ENCODE measurements around the gene TYW1B.
"Not testable (repeated sequence)": the region's sequence is repeated elsewhere in the genome, so short reads cannot be mapped to it uniquely, and the experiment has no call there.

TYW1B gene

DNA sequence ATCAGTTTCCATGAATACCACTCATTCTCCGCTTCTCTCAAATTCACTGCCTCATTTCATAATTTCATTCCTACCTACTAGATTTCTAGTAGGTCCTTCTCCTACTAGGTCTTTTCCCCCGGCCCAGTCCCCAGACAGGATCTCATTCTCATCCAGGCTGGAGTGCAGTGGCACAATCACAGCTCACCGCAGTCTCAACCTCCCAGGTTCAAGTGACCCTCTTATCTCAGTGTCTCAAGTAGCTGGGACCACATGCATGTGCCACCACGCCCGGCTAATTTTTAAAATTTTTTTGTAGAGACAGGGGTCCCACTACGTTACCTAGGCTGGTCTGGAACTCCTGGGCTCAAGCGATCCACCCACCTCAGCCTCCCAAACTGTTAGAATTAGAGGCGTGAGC, 132.5 kb downstream of the TYW1B start:
- DNase-seq = not testable (repeated sequence)

DNA sequence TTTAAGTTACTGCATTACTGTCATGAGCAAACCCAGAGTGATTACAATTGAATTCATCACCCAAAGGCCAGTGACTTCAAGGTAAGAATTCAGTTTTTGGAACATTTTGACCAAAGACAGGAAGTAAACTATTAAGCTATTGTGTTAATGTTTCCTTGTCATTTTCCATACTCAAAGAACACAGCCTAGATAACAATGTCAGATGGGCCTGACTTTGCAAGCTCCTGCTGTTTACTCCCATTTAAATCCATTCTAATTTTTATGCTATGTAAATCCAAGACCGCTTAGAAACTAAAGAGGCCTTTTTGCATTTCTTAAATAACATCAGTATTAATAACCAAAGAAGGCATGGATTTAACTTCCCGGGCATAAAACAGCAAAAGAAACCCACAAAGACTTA, 136.6 kb downstream of the TYW1B start:
- not testable (repeated sequence) for DNase-seq

DNA sequence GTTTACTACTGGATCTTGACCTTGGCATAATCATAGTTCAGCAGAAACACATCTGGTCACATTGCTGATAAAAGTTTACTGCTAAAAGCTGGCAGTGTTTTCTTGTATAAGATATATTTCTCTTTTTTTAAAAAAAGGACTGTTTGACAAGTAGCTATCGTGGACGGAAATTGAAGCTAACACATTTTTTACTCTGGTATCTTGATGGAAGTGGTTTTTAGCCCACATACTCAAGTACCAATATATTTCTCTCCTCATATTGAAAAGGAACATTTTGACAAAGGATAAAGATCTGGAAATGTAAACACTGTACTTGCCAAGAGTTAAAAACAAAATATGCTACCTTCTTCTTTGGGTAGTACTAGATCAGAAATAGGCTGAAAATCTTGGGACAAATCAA, 137.8 kb downstream of the TYW1B start:
- DNase-seq = not testable (repeated sequence)

DNA sequence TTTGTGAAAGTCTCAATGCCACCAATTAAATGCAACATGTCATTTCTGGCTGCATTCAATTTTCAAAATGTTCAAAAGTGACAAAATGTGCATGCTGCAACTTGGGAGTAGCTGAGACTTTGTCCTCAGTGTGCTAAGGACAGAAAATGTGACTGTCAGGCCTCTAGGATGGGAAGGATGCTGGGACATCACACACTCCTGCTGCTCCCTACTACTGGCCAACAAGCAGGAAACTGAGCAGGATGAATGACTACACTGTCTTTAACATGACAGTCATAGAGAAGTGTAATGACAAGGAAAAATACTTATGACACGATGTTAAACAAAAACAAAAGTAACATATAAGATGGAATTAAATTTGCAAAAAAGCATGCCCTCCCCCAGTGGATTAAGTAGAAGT, 138.7 kb downstream of the TYW1B start:
- DNase-seq = not testable (repeated sequence)

DNA sequence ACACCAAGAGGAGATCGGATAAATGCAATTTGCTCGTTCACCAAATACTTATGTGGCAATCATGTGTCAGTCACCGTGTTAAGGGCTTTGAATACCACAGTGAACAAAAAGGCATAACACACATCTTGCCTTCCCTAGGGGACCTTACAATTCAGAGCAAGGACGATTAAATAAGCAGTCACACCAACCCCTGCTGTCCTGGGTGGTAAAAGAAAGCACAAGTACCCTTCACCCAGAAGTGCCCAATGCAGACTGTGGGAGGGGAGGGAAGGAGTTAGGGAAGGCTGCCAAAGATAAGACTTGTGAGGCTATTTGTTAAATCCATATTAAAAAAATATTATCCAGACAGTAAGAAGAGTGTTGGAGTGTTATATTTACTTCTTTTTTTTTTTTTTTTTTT, 146.8 kb downstream of the TYW1B start:
- not testable (repeated sequence) for DNase-seq

DNA sequence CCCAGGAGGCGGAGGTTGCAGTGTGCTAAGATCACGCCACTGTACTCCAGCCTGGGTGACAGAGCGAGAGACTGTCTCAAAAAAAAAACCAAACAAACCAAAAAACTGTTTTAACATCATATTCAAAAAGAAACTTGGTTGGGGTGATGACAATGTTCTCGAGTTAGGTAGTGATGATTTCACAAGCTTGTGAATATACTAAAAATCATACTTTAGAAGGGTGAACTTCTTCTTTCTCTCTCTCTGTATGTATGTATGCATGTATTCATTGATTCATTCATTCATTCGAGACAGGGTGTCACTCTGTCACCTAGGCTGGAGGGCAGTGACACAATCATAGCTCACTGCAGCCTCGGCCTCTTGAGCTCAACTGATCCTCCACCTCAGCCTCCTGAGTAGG, 151.1 kb downstream of the TYW1B start:
- not testable (repeated sequence) for DNase-seq

DNA sequence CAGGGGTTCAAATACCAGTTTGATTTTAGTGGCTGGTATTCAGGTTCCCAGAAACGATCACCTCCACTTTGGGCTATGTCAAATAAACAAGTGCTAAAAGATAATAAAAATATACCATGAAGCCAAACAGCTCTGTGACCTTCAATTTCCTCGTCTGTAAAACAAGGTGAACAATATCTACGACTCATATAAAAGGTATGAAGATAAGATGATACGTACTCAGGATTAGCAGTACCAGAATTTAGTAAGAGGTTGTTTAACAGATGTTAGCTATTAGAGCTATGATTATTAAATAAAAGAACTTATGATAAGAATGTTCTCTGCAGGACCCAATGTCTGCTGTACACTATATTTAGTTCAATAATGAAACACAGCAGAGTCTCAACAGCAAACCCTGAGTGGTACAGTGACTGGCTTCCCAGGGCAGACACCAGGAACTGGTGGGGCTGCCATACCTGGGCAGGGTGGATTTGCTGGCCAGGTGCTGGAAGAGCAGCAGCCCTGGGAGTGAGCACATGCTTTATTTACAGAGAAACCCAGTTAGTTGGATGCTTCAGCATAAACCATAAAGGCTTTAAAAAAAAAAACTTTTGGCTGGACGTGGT, 151.8 kb downstream of the TYW1B start:
- not testable (repeated sequence) for DNase-seq

DNA sequence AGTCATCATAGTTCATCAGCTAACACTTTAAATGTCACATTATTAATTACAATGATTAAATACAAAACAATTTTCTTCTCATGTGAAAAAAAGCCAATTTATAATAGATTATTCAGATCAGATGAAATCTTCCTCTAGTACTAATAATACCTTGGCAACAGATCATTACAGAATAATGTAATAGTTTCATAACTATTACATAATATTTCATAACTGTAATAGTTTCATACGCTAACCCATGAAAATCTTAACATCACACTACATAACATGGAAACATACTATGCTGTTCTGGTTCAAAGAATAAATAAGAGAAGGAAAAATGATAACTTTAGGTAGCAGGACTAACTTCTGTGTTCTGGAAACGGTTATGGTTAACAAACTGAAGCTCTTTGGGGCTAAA, 152.3 kb downstream of the TYW1B start:
- DNase-seq = not testable (repeated sequence)

DNA sequence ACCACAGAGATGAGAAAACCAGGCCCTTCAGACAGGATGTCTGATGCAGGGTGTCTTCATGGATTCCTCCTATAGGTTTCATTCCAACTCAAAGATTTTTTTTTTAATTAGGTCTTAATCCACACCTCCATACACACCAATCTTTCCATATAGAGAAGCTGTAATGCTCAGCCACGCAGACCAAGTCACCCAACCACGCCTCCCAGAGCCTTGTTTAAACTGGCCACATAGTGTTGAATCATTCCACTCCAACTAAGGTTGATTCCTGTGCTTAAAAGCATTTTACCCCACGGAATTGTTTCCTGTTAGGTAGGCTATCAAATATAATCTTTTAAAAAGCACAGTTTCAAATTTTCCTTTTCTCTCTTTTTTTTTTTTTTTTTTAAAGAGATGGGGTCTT, 153.6 kb downstream of the TYW1B start:
- DNase-seq = no peak

DNA sequence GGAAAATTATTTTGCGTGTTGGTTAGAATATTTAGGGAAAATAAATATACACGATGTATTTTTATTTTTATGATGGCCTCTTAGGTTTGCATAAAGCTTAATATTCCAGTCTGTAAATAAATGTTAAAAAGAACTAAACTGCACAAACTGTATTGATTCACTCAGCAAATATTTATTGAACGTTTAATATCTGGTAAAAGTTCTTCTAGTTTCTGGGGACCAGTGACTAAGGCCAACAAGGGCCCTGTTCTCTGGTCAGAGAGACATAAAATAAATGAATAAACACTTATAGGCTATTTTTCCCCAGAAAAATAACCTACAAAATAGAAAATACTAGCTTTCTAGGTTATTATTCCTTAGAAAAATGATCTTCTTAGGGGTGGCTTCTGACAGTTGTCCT, 157.2 kb downstream of the TYW1B start:
- not testable (repeated sequence) for DNase-seq

DNA sequence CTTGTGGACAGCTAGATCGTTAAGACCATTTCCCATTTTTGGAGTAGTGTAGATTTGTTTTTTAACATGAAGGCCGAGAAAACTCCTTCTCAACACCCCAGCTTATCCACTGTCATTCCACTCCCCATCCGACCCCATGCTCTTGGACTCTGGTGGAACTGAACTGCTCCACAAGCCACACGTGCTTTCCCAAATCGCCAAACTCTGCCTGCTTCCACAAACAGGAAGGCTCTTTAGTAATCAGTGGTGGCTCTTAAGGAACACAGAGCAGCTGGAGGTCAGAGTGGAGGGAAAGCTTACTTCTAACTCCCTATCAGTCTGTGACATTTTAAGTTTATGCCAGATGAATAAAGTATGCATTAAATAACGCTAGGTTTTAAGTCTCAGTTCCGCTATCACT, 159.6 kb downstream of the TYW1B start:
- DNase-seq = not testable (repeated sequence)

DNA sequence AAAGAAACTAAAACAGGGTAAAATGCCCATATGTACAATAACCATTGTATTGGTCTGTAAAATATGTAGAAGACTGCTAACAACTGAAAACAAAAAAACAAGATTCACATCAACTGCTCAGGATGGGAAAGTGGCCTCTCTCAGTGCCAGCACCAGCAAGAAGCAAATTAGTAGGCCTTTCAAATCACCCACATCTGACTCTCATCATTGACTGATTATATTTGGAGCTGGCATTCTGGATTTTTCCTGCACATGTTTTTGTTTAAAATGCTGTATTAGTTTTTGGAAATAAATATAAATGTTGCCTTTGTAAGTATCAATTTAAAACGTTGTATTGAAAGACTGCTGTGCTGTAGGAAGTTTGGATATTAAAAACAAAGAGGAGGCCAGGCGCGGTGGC, 161.0 kb downstream of the TYW1B start:
- not testable (repeated sequence) for DNase-seq

DNA sequence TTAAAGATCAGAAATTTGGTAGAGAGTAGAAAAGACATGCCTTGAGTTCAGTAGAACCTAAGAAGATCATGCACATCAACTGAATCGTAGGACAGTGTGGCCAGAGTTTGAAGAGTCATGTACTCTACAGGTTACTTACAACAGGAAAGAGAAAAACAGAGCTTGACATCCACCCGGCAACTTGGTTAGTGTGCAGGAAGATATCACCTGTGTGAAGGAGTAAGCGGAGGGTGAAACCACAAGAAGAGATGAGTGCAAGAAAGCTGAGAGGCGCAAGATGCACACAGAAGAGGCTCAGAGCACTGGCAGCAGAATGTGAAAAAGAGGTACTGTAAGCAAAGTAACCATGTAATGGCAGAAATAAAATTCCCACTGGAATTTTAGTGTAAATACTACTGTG, 179.4 kb downstream of the TYW1B start:
- not testable (repeated sequence) for DNase-seq

DNA sequence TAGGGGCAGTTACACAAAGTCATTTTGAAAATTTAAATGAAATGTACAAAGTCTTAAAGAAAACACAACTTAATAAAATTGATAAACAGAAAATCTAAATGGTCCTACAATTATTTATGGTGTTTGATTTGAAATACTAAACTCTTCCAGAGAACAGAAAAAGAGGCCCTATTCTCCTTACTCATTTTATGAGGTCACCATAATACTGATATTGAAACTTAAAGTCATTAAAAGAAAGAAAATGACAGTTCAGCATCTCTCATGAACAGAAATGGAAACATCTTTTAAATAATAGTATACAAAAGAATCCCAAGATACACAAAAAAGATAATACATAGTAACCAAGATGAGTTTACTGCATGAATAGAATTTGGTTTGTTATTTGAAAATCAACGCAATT, 184.3 kb downstream of the TYW1B start:
- DNase-seq = not testable (repeated sequence)

DNA sequence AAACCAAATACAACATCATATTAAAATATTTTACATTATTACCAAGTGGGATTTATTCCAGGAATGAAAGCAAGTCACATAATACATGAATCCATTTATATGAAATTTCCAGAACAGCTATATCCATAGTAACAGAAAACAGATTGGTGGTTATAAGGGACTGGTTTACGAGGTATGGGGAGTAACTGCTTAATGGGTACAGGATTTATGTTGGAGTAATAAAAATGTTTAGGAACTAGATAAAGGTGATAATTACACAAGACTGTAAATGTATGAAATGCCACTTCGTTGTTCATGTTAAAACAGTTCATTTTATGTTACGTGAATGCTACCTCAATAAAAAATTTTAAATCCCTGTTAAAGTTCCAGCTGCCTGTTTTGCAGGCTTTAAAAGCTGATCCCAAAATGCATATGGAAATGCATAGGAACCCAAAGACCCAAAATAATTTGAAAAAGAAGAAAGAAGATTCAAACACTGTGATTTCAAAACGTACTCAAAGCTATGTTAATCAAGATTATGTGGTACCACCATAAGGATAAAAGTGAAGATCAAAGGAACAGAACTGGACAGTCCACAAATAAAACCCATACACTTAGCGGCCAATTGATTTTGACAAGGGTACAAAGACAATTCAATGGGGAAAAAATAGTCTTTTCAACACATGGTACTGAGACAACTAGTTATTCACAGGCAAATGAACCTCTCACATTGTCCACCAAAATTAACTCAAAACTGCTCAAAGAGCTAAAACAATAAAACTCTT, 186.3 kb downstream of the TYW1B start:
- DNase-seq = not testable (repeated sequence)

DNA sequence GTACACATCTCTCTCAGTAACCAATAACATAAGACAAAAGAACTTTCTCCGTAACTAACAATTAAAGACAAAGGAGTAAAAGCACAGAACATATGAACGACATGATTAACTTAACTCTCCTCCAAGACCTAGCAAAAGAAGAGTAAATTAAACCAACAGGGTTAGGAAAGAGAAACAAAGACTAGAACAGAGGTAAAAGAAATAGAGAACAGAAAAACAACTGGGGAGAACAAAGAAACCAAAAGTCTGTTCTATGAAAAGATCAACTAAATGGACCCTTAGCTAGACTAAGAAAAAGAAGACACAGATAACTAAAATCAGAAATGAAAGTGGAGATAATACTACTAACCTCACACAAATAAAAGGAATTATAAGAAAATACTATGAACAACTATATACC, 187.3 kb downstream of the TYW1B start:
- DNase-seq = not testable (repeated sequence)

DNA sequence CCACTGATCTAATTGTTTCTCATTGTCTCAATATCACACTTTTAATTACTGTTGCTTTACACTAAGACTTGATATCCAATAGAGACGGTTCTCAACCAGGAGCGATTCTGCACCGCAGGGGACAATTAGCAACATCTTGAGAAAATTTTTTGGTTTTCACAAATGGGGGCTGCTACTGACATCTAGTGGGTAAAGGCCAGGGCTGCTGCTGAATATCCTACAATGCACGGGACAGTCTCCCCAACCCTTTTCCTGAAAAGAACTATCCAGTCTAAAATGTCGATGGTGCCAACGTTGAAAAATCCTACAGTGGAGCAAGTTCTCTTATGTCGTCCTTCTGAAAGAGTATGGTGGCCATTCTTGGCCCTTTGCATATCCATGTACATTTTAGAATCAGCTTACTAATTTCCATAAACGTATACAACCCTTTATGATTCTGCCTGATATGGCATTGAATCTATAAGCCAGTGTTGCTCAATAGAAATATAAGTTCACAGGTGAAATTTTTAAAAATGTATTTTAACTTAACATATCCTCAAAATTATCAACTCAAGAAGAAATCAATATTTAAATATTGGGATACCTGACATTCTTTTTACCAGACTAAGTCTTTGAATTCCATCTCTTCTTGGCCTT, 192.6 kb downstream of the TYW1B start:
- DNase-seq = not testable (repeated sequence)

DNA sequence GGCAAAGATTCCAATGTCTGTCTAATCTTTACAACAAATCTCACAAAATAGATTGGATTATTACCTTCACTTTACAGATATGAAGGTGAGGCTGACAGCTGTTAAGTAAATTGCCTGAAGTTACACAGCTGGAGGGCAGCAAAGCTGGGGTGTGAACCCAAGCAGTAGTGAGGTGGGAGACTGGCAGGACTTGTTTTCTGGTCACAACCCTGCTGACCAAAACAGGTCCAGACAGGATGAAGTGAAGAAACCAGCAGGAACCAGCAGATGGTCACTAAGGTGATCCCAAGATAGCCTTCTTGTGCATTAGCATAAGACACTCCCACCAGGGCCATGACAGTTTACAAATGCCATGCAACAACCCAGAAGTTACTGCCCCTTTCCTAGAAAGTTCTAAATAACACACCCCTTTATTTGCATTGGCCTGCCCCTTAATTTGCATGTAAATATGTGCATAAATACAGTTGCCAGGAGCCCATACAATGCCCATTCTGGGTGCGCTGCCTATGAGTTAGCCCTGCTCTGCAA, 195.2 kb downstream of the TYW1B start:
- not testable (repeated sequence) for DNase-seq

DNA sequence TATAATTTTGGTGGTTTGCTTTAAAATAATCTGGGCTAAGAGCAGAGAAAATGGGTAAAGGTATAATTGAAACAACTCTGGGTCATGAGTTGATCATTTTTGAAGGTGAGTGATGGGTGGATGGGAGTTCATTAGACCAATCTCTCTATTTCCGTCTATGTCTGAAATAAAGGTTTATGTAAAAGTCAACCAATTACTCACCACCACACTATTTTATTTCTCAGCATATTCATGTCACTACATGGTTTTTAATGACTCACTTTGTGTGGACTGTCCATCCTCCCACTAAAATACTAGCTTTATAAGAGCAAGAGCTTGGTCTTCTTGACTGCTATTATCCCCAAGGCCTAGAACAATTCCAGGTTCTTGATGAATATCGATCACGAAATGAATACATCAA, 199.6 kb downstream of the TYW1B start:
- not testable (repeated sequence) for DNase-seq

DNA sequence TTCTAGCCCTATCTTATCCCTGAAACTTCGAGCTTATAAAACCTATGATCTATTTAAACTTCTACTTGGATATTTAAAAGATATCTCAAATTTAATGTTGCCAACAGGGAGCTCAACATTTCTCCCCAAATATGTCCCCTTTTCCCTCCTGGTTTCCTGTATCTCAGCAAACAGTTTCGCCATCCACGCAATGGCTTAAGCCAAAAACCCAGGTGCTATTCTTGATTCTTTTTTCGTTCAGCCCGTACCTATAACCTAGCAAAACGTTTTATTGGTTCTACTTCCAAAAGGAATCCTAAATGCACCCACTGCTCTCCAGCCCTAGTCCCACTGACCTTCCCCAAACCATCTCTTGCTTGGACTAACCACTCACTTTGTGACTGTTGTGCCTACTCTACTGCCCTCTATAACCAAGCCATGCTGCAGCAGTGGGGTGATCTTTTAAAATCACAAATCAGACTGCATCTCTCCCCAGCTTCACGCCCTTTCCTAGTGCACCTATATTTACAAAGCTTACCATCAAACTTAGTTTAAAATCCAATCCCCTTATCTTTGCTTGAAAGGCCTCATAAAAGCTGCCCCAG, 201.5 kb downstream of the TYW1B start:
- not testable (repeated sequence) for DNase-seq

DNA sequence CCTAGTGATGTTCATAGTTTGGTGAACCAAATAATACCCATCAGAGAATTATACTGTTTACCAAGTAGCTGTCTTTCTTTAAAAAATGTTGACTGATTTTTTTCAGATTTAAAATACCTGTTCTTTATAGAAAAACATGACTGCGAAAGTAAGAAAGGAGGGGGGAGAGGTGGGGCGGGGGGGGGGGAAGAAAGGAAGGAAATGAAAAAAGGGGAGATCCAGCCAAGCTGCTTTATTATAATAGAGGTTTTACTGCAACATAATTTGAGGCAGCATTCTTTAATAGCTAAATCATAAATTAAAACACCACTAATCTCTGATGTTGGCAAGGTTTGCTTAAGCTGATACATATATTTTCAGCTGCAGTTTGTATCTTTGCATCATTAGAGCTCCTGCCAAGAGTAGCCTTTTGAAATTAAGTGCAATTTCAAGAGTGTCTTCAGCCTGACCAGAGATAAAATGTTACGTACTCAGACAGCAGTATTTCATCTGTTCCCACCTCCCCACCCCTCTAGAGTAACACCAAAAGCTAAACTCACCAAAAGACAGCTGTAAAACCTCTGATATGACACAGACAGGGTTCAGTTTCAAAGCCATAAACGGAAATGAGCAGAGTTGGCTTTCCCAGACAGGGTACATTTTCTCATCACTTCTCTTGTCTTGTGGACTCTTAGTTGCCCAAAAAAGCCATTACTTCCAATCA, 202.1 kb downstream of the TYW1B start:
- not testable (repeated sequence) for DNase-seq

DNA sequence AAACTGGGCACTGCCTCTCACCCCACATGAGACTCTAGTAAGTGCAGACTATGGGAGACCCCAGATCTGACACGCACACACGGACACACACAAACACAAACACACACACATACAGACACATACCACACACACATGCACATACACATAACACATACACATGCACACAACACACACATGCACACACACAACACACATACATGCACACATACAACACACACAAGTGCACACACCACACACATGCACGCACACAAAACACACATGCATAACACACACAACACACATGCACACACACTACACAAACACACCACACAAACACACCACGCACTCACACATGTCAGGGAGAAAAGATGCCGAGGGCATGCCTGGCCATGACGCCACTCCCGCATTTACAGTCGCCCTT, 205.5 kb downstream of the TYW1B start:
- no peak for DNase-seq

Measured in C1 segment of cervical spinal cord (tissue), 14 donors.